GM12878 (cell line): ENCODE measurements around the gene SLC17A8. TPM values are rescaled to one million over a fixed set of nuclear protein-coding genes. Genes with fewer than 3 reads are reported as not detected.

Experiments used
- ATAC-seq: fragments of 200-7000 bp; cut with Tn5 transposase; 3 replicates; pipeline ENCODE4 v1.9.1; 2020; ENCODE audit warnings: mild to moderate bottlenecking, moderate library complexity
- BruUV-seq: library from RNA; stranded (reverse); fragments of 400-500 nt; replicated peaks from 2 replicates; lab custom pipeline; 2021; lab: Mats Ljungman, UMichigan
- CTCF ChIA-PET: fragments of 300-600 bp; sonication (Branson Sonifier 250); formaldehyde crosslinking; extraction: SDS; loops from one replicate; lab custom pipeline; 2021; ENCODE audit warnings: inconsistent platforms; lab: Yijun Ruan, JAX
- POLR2A ChIA-PET: fragments of 350-600 bp; formaldehyde crosslinking; extraction: SDS; loops from one replicate; lab custom pipeline; 2021; ENCODE audit warnings: inconsistent platforms; lab: Charles Lee
- RAD21 ChIA-PET: fragments of 300-600 bp; sonication (Branson Sonifier 250); formaldehyde crosslinking; loops from one replicate; lab custom pipeline; 2023; ENCODE audit warnings: antibody characterized with exemption; ENCODE audit not compliant: unreplicated experiment; lab: Charles Lee
- SMC1A ChIA-PET: fragments of 300-600 bp; sonication (Branson Sonifier 250); formaldehyde crosslinking; loops from one replicate; lab custom pipeline; 2023; ENCODE audit not compliant: unreplicated experiment, uncharacterized antibody; lab: Charles Lee
- DNase-seq: peaks from one replicate; pipeline ENCODE4 v3.0.0-alpha.2; 2011; ENCODE audit warnings: low read depth, low spot score
- FAIRE-seq: peaks from 3 replicates; lab custom pipeline; 2011; peaks lifted over from hg19 to GRCh38; lab: Jason Lieb, UNC
- H2AFZ ChIP-seq: 2 replicates; pipeline ENCODE4 v1.6.0; 2011; ENCODE audit warnings: low read depth, low read length, control low read depth; ENCODE audit not compliant: control insufficient read depth
- H3K27ac ChIP-seq: 2 replicates; pipeline ENCODE4 v1.5.1; 2011; ENCODE audit warnings: control low read depth; ENCODE audit not compliant: control insufficient read depth, insufficient read depth
- H3K27me3 ChIP-seq, 2 experiments: replicated peaks in 1 of 2; 2 replicates each; pipeline versions ENCODE4 v1.6.0 to v1.6.1; 2011; ENCODE audit warnings: low read length in 1 of 2; ENCODE audit not compliant: control insufficient read depth in 2 of 2, insufficient read depth in 2 of 2
- H3K36me3 ChIP-seq, 2 experiments: 2 replicates each; pipeline ENCODE4 v1.5.1; 2011; ENCODE audit warnings: low read length in 1 of 2; ENCODE audit not compliant: control insufficient read depth in 2 of 2, insufficient read depth in 2 of 2
- H3K4me1 ChIP-seq: 2 replicates; pipeline ENCODE4 v1.6.1; 2011; ENCODE audit warnings: mild to moderate bottlenecking, low read length, moderate library complexity, mixed read lengths; ENCODE audit not compliant: control insufficient read depth, insufficient read depth
- H3K4me2 ChIP-seq: 2 replicates; pipeline ENCODE4 v1.6.0; 2011; ENCODE audit warnings: control low read depth; ENCODE audit not compliant: control insufficient read depth, insufficient read depth
- H3K4me3 ChIP-seq: fragments of 200-600 bp; sonication (generic); 2 replicates; pipeline ENCODE4 v1.5.1; 2016
- H3K79me2 ChIP-seq: 2 replicates; pipeline ENCODE4 v1.6.0; 2011; ENCODE audit warnings: low read length; ENCODE audit not compliant: control insufficient read depth, insufficient read depth
- H3K9ac ChIP-seq: 2 replicates; pipeline ENCODE4 v1.8.0; 2011; ENCODE audit warnings: low read length, control low read depth, mixed read lengths; ENCODE audit not compliant: control insufficient read depth, insufficient read depth
- H3K9me3 ChIP-seq: replicated peaks from 3 replicates; pipeline ENCODE4 v1.5.1; 2011; ENCODE audit warnings: mild to moderate bottlenecking, low read length; ENCODE audit not compliant: control insufficient read depth, insufficient read depth
- H4K20me1 ChIP-seq: 2 replicates; pipeline ENCODE4 v1.6.0; 2011; ENCODE audit not compliant: control insufficient read depth, insufficient read depth
- BRCA1 ChIP-seq: IDR thresholded peaks from 2 replicates; pipeline ENCODE4 v1.6.1; 2011; ENCODE audit warnings: low read depth, low read length, improper control_type of control experiment
- GATAD2B ChIP-seq: fragments of 450-650 bp; conservative IDR thresholded peaks from 2 replicates; pipeline ENCODE4 v1.6.1; 2017; ENCODE audit warnings: low read depth, mild to moderate bottlenecking, moderate library complexity
- HDGF ChIP-seq: fragments of 450-650 bp; IDR thresholded peaks from 2 replicates; pipeline ENCODE4 v1.6.1; 2016; ENCODE audit warnings: antibody characterized with exemption
- HSF1 ChIP-seq: fragments of 150-350 bp; IDR thresholded peaks from 2 replicates; pipeline ENCODE4 v1.6.1; 2014; ENCODE audit warnings: mild to moderate bottlenecking, low read depth, low read length
- MAX ChIP-seq: IDR thresholded peaks from 2 replicates; pipeline ENCODE4 v1.6.1; 2012; ENCODE audit warnings: low read depth, low read length, improper control_type of control experiment
- MEF2A ChIP-seq: IDR thresholded peaks from 2 replicates; pipeline ENCODE4 v1.6.1; 2011; ENCODE audit warnings: low read depth, mild to moderate bottlenecking, low read length, moderate library complexity; ENCODE audit not compliant: insufficient read depth
- MXI1 ChIP-seq: fragments of 150-350 bp; IDR thresholded peaks from 2 replicates; pipeline ENCODE4 v1.6.1; 2011; ENCODE audit warnings: low read depth, mild to moderate bottlenecking, inconsistent platforms, low read length, improper control_type of control experiment
- PBX3 ChIP-seq: IDR thresholded peaks from 2 replicates; pipeline ENCODE4 v1.6.1; 2011; ENCODE audit warnings: mild to moderate bottlenecking, low read depth, low read length, moderate library complexity; ENCODE audit not compliant: insufficient replicate concordance
- SREBF1 ChIP-seq: IDR thresholded peaks from 2 replicates; pipeline ENCODE4 v1.6.1; 2012; ENCODE audit warnings: mild to moderate bottlenecking, low read length
- TAF1 ChIP-seq: IDR thresholded peaks from 2 replicates; pipeline ENCODE4 v1.6.1; 2011; ENCODE audit warnings: mild to moderate bottlenecking, low read depth, low read length, borderline replicate concordance
- TBL1XR1 ChIP-seq: IDR thresholded peaks from 2 replicates; pipeline ENCODE4 v1.6.1; 2012; ENCODE audit warnings: low read depth, low read length, improper control_type of control experiment
- ZBED1 ChIP-seq: IDR thresholded peaks from 2 replicates; pipeline ENCODE4 v1.6.1; 2016; ENCODE audit warnings: borderline replicate concordance
- WGBS: methylation state at CpG from one replicate; pipeline ENCODE4 v1.1.6; 2016; ENCODE audit warnings: low lambda C conversion rate; ENCODE audit not compliant: insufficient replicate concordance, insufficient coverage; ENCODE audit errors: missing lambda C conversion rate; 5-methylcytosine and 5-hydroxymethylcytosine counted together
- in situ Hi-C: fragments of 300-500 bp; cut with MboI; formaldehyde crosslinking; loops from 9 replicates; pipeline ENCODE4 v1.14.3; 2018; ENCODE audit warnings: mixed read lengths
- intact Hi-C: fragments of 100-400 bp; cut with micrococcal nuclease; formaldehyde crosslinking; loops from one replicate; pipeline ENCODE4 v1.14.2; 2022; ENCODE audit not compliant: unreplicated experiment
- polyA plus RNA-seq, 11 experiments: library from polyadenylated mRNA; depleted of rRNA in 4 of 11; unstranded in 6 of 11; stranded (reverse) in 5 of 11; fragments of >200 nt; fragmentation: Nextera tagmentation in 4 of 11; fragmentation: Illumina TruSeq in 1 of 11; extraction: Ambion mirVana in 4 of 11; extraction: Trizol in 1 of 11; gene quantifications; 1 replicate in 1 of 11; 2 replicates in 10 of 11; pipeline versions ENCODE4 v1.2.1 to v1.2.3, GENCODE V29; 2011 to 2016; ENCODE audit warnings: inconsistent platforms in 2 of 11, missing spikeins in 2 of 11, low read depth in 1 of 11
- total RNA-seq, 4 experiments: library from RNA; depleted of rRNA in 3 of 4; stranded (reverse); fragments of >200 nt in 3 of 4; fragmentation: Illumina TruSeq in 1 of 4; extraction: Trizol in 1 of 4; gene quantifications; 2 replicates each; pipeline versions ENCODE4 v1.2.1 to v1.2.3, GENCODE V29; 2013 to 2021

SLC17A8 gene
- total and polyA plus RNA-seq, 10 of the 15 experiments (the other 5 are each of a cell fraction or from before 2014, with no cell fraction given) = 0.18 TPM; not detected in 9

- 54% methylated on average over 9 of the region's 9 CpGs for WGBS
Observed at GRCh38 chr12:100383586-100384558, 27.0 kb downstream of the SLC17A8 start.

GRCh38 chr12:100384559-100384935, 27.7 kb downstream of the SLC17A8 start:
- BruUV-seq = no TSS peak
- Histone ChIP-seq H3K4me3 (no peak overlapping the region), H3K9me3 (no peaks in the 10 kb centered on the region), H3K79me2 (no peaks in the 10 kb centered on the region), H3K27me3 (no peaks in the 10 kb centered on the region), H3K36me3 (no peaks in the 10 kb centered on the region), H3K4me1 (no peaks in the 10 kb centered on the region), H3K27ac (no peak overlapping the region), H3K4me2 (no peak overlapping the region), H2AFZ (no peak overlapping the region), H3K9ac (no peak overlapping the region), H4K20me1 (no peaks in the 10 kb centered on the region)
- ATAC-seq (no peak), FAIRE-seq (no peak), DNase-seq (no peak)
- POLR2A ChIA-PET = no interaction called here
- CTCF ChIA-PET = interaction anchor here (0.5 to 2.0 kb wide), 3 partner anchors 20 to 268 kb away, joined by 3 to 8 read pairs (median 3); no protein-coding TSS in a partner anchor
- intact Hi-C loops = no loop called here
- SMC1A ChIA-PET = interaction anchor here (0.7 to 1.4 kb wide), 3 partner anchors 15 to 137 kb away, joined by 3 to 4 read pairs (median 3); no protein-coding TSS in a partner anchor
- 26% methylated on average over 5 of the region's 5 CpGs for WGBS
- RAD21 ChIA-PET = no interaction called here
- in situ Hi-C loops = no loop called here
- TF ChIP-seq SREBF1 (no peak), TBL1XR1 (no peak), PBX3 (no peak), HDGF (no peak), HSF1 (no peak), TAF1 (no peak), MXI1 (no peak), GATAD2B (no peak)

More at GRCh38 chr12:100383586-100384558, 27.0 kb downstream of the SLC17A8 start:
- ATAC-seq = no peak
- no peak overlapping the region for H3K4me2 ChIP-seq
- H3K9ac ChIP-seq = no peak overlapping the region
- CTCF ChIA-PET = interaction anchor here (0.7 to 1.9 kb wide), 2 partner anchors 21 to 1293 kb away, joined by 3 to 5 read pairs; no protein-coding TSS in a partner anchor
- TF ChIP-seq SREBF1 (no peak), MEF2A (no peak), MXI1 (no peak), ZBED1 (no peak), BRCA1 (no peak), MAX (no peak)
- TF ChIP-seq, all 136 proteins: peak for 0
- SMC1A ChIA-PET = interaction anchor here (0.7 to 1.4 kb wide), 3 partner anchors 14 to 138 kb away, joined by 3 to 4 read pairs (median 3); no protein-coding TSS in a partner anchor
- DNase-seq (no peak), FAIRE-seq (no peak)
- in situ Hi-C loops (no loop called here), intact Hi-C loops (no loop called here)
- no peaks in the 10 kb centered on the region for H3K27me3 ChIP-seq
- RAD21 ChIA-PET = no interaction called here
- no peaks in the 10 kb centered on the region for H3K79me2 ChIP-seq
- BruUV-seq = no TSS peak
- H3K4me3 ChIP-seq = no peak overlapping the region
- no peaks in the 10 kb centered on the region for H4K20me1 ChIP-seq
- H3K27ac ChIP-seq = no peak overlapping the region
- H3K9me3 ChIP-seq = no peaks in the 10 kb centered on the region
- no peaks in the 10 kb centered on the region for H3K36me3 ChIP-seq
- H2AFZ ChIP-seq = no peak overlapping the region
- POLR2A ChIA-PET = no interaction called here
- no peaks in the 10 kb centered on the region for H3K4me1 ChIP-seq
